Neuronal stem cell (in vitro differentiated cells): ENCODE results near the gene UBQLN4.

Experiments used
- DNase-seq: peaks from one replicate; pipeline ENCODE4 v3.0.0-alpha.2; 2013; ENCODE audit warnings: low spot score
- H2AFZ ChIP-seq: one replicate; pipeline ENCODE4 v1.6.1; 2013; ENCODE audit warnings: mild to moderate bottlenecking, low read length, inconsistent platforms
- H2AK5ac ChIP-seq: 2 replicates; pipeline ENCODE4 v1.6.1; 2013; ENCODE audit warnings: low read depth, mild to moderate bottlenecking, inconsistent platforms, low read length, moderate library complexity, mixed read lengths
- H2BK120ac ChIP-seq: 2 replicates; pipeline ENCODE4 v1.6.1; 2013; ENCODE audit warnings: low read depth, mild to moderate bottlenecking, inconsistent platforms, low read length, moderate library complexity, mixed read lengths
- H2BK12ac ChIP-seq: one replicate; pipeline ENCODE4 v1.6.1; 2013; ENCODE audit warnings: low read length, inconsistent platforms
- H2BK15ac ChIP-seq: 2 replicates; pipeline ENCODE4 v1.6.1; 2013; ENCODE audit warnings: mild to moderate bottlenecking, low read length, inconsistent platforms, mixed read lengths
- H2BK5ac ChIP-seq: one replicate; pipeline ENCODE4 v1.6.1; 2013; ENCODE audit warnings: inconsistent platforms, mild to moderate bottlenecking, low read length, moderate library complexity
- H3K14ac ChIP-seq: one replicate; pipeline ENCODE4 v1.6.1; 2013; ENCODE audit warnings: low read length, inconsistent platforms
- H3K18ac ChIP-seq: 2 replicates; pipeline ENCODE4 v1.6.1; 2013; ENCODE audit warnings: low read length, inconsistent platforms
- H3K23ac ChIP-seq: 2 replicates; pipeline ENCODE4 v1.6.1; 2013; ENCODE audit warnings: low read depth, mild to moderate bottlenecking, mixed read lengths, low read length, inconsistent platforms; ENCODE audit not compliant: poor library complexity
- H3K27ac ChIP-seq: replicated peaks from 3 replicates; pipeline ENCODE4 v1.5.1; 2013; ENCODE audit warnings: low read length, inconsistent platforms
- H3K27me3 ChIP-seq, 3 experiments: 2 replicates each; pipeline ENCODE4 v1.6.1; 2013; ENCODE audit warnings: low read length in 3 of 3, mild to moderate bottlenecking in 2 of 3, inconsistent platforms in 1 of 3, low read depth in 1 of 3, mixed read lengths in 1 of 3, moderate library complexity in 1 of 3; ENCODE audit not compliant: control insufficient read depth in 3 of 3, insufficient read depth in 3 of 3
- H3K36me3 ChIP-seq, 2 donors: replicated peaks in 1 of 2; 2 replicates each; pipeline ENCODE4 v1.6.1; 2013; ENCODE audit warnings: low read length in 2 of 2; ENCODE audit not compliant: control insufficient read depth in 2 of 2, insufficient read depth in 2 of 2
- H3K4ac ChIP-seq: 2 replicates; pipeline ENCODE4 v1.6.1; 2013; ENCODE audit warnings: inconsistent platforms, mild to moderate bottlenecking, low read length, moderate library complexity
- H3K4me1 ChIP-seq, 2 donors: 1 replicate in 1 of 2; 2 replicates in 1 of 2; pipeline ENCODE4 v1.6.1; 2013; ENCODE audit warnings: low read length in 2 of 2, low read depth in 1 of 2; ENCODE audit not compliant: control insufficient read depth in 2 of 2, insufficient read depth in 1 of 2
- H3K4me2 ChIP-seq: one replicate; pipeline ENCODE4 v1.6.1; 2013; ENCODE audit warnings: mild to moderate bottlenecking, low read length, inconsistent platforms; ENCODE audit not compliant: insufficient read depth, poor library complexity, severe bottlenecking
- H3K4me3 ChIP-seq, 2 donors: 2 replicates each; pipeline ENCODE4 v1.5.1; 2013; ENCODE audit warnings: low read length in 2 of 2, mild to moderate bottlenecking in 2 of 2, inconsistent platforms in 1 of 2, moderate library complexity in 1 of 2
- H3K79me1 ChIP-seq: one replicate; pipeline ENCODE4 v1.6.1; 2013; ENCODE audit warnings: low read depth, mild to moderate bottlenecking, inconsistent platforms, low read length, moderate library complexity
- H3K9ac ChIP-seq: one replicate; pipeline ENCODE4 v1.6.1; 2013; ENCODE audit warnings: mild to moderate bottlenecking, low read depth, low read length, inconsistent platforms; ENCODE audit not compliant: poor library complexity
- H3K9me3 ChIP-seq, 2 donors: replicated peaks in 1 of 2; 2 replicates each; pipeline versions ENCODE3 to v1.6.1; 2013; ENCODE audit warnings: low read length in 2 of 2, mild to moderate bottlenecking in 2 of 2, inconsistent platforms in 1 of 2, low read depth in 1 of 2, mixed read lengths in 1 of 2, moderate library complexity in 1 of 2; ENCODE audit not compliant: control insufficient read depth in 2 of 2, insufficient read depth in 1 of 2
- H4K8ac ChIP-seq: one replicate; pipeline ENCODE4 v1.6.1; 2013; ENCODE audit warnings: low read depth, mild to moderate bottlenecking, inconsistent platforms, low read length, moderate library complexity
- H4K91ac ChIP-seq: one replicate; pipeline ENCODE4 v1.6.1; 2013; ENCODE audit warnings: low read length, low read depth, mild to moderate bottlenecking, inconsistent platforms; ENCODE audit not compliant: poor library complexity
- WGBS, 2 donors: extraction: QIAGEN DNeasy Blood & Tissue Kit; methylation state at CpG; one replicate each; pipeline ENCODE4 v1.1.7; 2013; ENCODE audit warnings: missing lambda C conversion rate in 2 of 2, mixed read lengths in 1 of 2; ENCODE audit not compliant: insufficient read length in 2 of 2, insufficient replicate concordance in 1 of 2; ENCODE audit errors: extremely low coverage in 2 of 2; 5-methylcytosine and 5-hydroxymethylcytosine counted together

Gene UBQLN4

DNA sequence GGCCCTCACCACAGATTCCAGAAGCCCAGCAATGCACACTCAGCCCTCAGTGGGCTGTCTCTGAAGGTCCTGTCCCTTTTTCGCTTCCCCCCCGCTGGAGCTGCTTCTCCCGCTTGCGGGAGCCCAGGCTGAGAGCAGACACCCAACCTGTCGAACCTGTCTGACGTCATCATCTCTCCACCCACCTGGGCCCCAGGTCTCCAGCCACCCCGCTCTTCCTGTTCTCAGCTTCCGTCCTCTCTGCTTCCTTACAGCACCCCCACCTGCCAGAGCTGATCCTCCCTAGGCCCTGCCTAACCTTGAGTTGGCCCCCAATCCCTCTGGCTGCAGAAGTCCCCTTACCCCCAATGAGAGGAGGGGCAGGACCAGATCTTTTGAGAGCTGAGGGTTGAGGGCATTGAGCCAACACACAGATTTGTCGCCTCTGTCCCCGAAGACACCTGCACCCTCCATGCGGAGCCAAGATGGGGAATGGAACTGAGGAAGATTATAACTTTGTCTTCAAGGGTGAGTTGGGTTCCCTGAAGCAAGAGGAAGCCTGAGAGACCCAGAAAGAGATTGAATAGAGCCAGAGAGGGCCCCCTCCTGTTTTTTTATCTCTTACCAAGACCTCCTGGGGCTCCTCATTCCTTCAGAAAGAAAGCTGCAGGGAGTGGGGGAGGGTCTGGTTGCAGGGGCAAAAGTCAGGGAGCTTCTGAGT is 7.5 kb upstream of the UBQLN4 start, which contains the start of gene RAB25:
TSS of gene RAB25 (plus strand) at position 224 of the 700 bp plus-strand sequence. CDS start at position 465, 241 bp downstream.
- Histone ChIP-seq H3K23ac (peak within 1 kb of the TSS; percentile 40), H3K4me3 (no peak within 1 kb of the TSS), H2BK5ac (no peak within 1 kb of the TSS), H3K9me3 (no peaks in the 10 kb centered on the region), H4K8ac (no peak within 1 kb of the TSS), H3K4ac (peak within 1 kb of the TSS; percentile 42), H2BK15ac (peak within 1 kb of the TSS; percentile 69), H2BK120ac (peak within 1 kb of the TSS; percentile 68), H3K14ac (no peak within 1 kb of the TSS), H3K4me2 (peak within 1 kb of the TSS; percentile 26), H3K27me3 (no peaks in the 10 kb centered on the region), H2AFZ (peak within 1 kb of the TSS; percentile 66), H3K36me3 (peaks cover 2 to 19% of the 10 kb centered on the region in 2 donors), H3K4me1 (peaks cover 13 to 19% of the 10 kb centered on the region in 2 donors), H3K18ac (peak within 1 kb of the TSS; percentile 6), H4K91ac (no peak within 1 kb of the TSS), H2BK12ac (peak within 1 kb of the TSS; percentile 93), H3K79me1 (no peaks in the 10 kb centered on the region), H3K9ac (no peak within 1 kb of the TSS), H3K27ac (peak within 1 kb of the TSS; percentile 88), H2AK5ac (peak within 1 kb of the TSS; percentile 99)
- no CpG with 5 or more reads among the region's 11 CpGs for WGBS, 2 donors
- no peak for DNase-seq

DNA sequence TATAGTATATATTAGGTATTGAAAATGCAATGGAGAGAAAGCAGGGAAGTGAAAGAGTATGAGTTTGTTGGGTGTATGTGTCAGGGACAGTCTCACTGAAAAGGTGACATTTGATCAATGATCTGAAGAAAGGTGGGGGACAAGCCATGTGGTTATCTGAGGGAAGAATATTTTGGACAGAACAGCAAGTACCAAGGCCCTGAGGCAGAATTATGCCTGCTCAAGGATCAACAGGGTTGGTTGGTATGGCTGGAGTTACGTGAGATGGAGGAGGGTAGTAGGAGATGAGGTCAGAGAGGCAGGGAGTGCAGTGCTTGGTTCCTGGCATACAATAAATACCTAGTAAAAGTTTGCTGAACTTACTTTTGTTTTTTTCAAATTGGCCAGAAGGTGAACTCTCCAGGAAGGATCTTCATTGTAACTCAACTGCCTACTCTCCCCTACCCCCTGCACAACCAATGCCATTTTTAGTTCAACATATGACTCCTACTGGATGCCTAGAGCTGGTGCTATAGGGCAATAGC is 2.8 kb upstream of the UBQLN4 start:
- no peak overlapping the region for H3K4me2 ChIP-seq
- peaks cover 10 to 11% of the 10 kb centered on the region in 2 donors for H3K4me1 ChIP-seq
- H4K91ac ChIP-seq, result no peak overlapping the region
- H2BK120ac ChIP-seq, result no peak overlapping the region
- no peak overlapping the region for H4K8ac ChIP-seq
- no peak overlapping the region for H3K23ac ChIP-seq
- no peak overlapping the region for H2BK5ac ChIP-seq
- H3K79me1 ChIP-seq, result peaks cover 8% of the 10 kb centered on the region
- H2AK5ac ChIP-seq, result no peak overlapping the region
- H3K4me3 ChIP-seq, result no peak overlapping the region
- no peak overlapping the region for H3K4ac ChIP-seq
- DNase-seq, result no peak
- H3K9me3 ChIP-seq, result no peaks in the 10 kb centered on the region
- no peak overlapping the region for H3K14ac ChIP-seq
- H3K27ac ChIP-seq, result no peak overlapping the region
- H3K27me3 ChIP-seq, result no peaks in the 10 kb centered on the region
- no CpG with 5 or more reads among the region's 1 CpG for WGBS, 2 donors
- H3K36me3 ChIP-seq, result peaks cover 8 to 31% of the 10 kb centered on the region in 2 donors
- no peak overlapping the region for H2AFZ ChIP-seq
- H2BK15ac ChIP-seq, result no peak overlapping the region
- H3K9ac ChIP-seq, result no peak overlapping the region
- no peak overlapping the region for H2BK12ac ChIP-seq
- H3K18ac ChIP-seq, result no peak overlapping the region

DNA sequence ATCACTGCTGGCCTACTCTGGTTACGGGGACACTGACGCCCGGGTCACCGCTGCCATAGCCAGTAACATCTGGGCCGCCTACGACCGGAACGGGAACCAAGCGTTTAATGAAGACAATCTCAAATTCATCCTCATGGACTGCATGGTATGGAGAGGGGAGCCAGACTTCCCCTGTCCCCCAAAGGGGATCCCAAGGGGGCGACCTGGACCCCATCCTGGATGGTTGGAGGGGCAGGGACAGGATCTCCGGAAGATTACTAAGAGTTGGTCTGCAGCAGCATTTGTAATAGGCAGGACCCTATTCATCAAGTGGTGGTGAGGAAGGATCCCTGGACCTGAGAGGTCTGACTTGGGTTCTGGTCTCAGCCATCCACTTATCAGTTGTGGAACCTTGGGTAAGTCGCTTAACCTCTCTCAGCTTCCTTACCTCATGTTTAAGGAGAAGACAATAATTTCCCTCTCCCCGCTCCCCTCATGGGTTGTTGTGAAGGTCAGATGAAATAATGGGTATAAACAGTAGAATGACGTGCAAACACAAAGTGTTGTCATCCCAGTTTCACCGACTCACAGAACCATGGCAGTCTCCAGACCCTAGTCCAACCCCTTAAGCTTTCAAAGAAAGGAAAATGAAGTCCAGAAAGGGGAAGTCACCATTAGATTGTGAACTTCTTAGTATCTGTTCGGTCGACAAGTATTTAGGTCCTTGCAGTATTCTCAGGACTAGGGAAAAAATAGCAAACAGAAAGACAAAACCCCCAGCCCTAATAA is 1.9 kb upstream of the UBQLN4 start:
- H3K14ac ChIP-seq, result peak overlapping the region; percentile 99
- H2AFZ ChIP-seq, result peak overlapping the region; percentile 100
- no peak overlapping the region for H3K27ac ChIP-seq
- peak overlapping the region; percentile 100 for H3K4me2 ChIP-seq
- DNase-seq, result no peak
- no peak overlapping the region for H4K8ac ChIP-seq
- no peak overlapping the region for H2BK12ac ChIP-seq
- peak overlapping the region; percentile 99 for H3K18ac ChIP-seq
- no peak overlapping the region for H2BK120ac ChIP-seq
- H2BK5ac ChIP-seq, result peak overlapping the region; percentile 98
- no peaks in the 10 kb centered on the region for H3K9me3 ChIP-seq
- no peak overlapping the region for H4K91ac ChIP-seq
- no CpG with 5 or more reads among the region's 17 CpGs for WGBS, 2 donors
- peak overlapping the region; percentile 52 for H3K23ac ChIP-seq
- H3K9ac ChIP-seq, result peak overlapping the region; percentile 95
- H3K27me3 ChIP-seq, result no peaks in the 10 kb centered on the region
- peaks cover 10 to 41% of the 10 kb centered on the region in 2 donors for H3K36me3 ChIP-seq
- H2AK5ac ChIP-seq, result peak overlapping the region; percentile 94
- peak overlapping the region; percentile 92 to 100 for H3K4me3 ChIP-seq
- peak overlapping the region; percentile 79 for H2BK15ac ChIP-seq
- H3K4me1 ChIP-seq, result peaks cover 4 to 7% of the 10 kb centered on the region in 2 donors
- H3K79me1 ChIP-seq, result peaks cover 8% of the 10 kb centered on the region
- H3K4ac ChIP-seq, result no peak overlapping the region
